Muscle of back (tissue), 11 donors: Measurements from ENCODE around the gene CRTAC1. TPM values are rescaled to one million over a fixed set of nuclear protein-coding genes. Genes with fewer than 3 reads are reported as not detected.
"Not testable (repeated sequence)": the region's sequence is repeated elsewhere in the genome, so short reads cannot be mapped to it uniquely, and the experiment has no call there.

Experiments used
- DNase-seq, 3 donors: peaks; one replicate each; pipeline versions ENCODE4 v3.0.0 to v3.0.0-alpha.2; 2013
- polyA plus RNA-seq, 10 donors: library from polyadenylated mRNA; unstranded; fragments of 120-200 nt; gene quantifications; one replicate each; pipeline ENCODE4 v1.2.1, GENCODE V29; 2013; ENCODE audit not compliant: insufficient read length in 10 of 10

CRTAC1 gene
- polyA plus RNA-seq, 10 donors, result 0.37 to 1.3 (median 0.80) TPM

- no peak for DNase-seq
Observed at GRCh38 chr10:97843281-97843671, 187.1 kb downstream of the CRTAC1 start.

- no peak for DNase-seq
Observed at GRCh38 chr10:97842656-97843280, 187.7 kb downstream of the CRTAC1 start.

GRCh38 chr10:97842114-97842513, 188.3 kb downstream of the CRTAC1 start:
- DNase-seq, result not testable (repeated sequence)

GRCh38 chr10:97841166-97841565, 189.3 kb downstream of the CRTAC1 start:
- DNase-seq, result not testable (repeated sequence)

GRCh38 chr10:97838091-97838490, 192.3 kb downstream of the CRTAC1 start:
- no peak for DNase-seq

GRCh38 chr10:97836446-97836845, 194.0 kb downstream of the CRTAC1 start:
- no peak for DNase-seq

- no peak for DNase-seq
Observed at GRCh38 chr10:97831259-97831658, 199.2 kb downstream of the CRTAC1 start.

- no peak for DNase-seq
Observed at GRCh38 chr10:97830064-97830463, 200.4 kb downstream of the CRTAC1 start.

- DNase-seq, result no peak
Observed at GRCh38 chr10:97828721-97829120, 201.7 kb downstream of the CRTAC1 start.

GRCh38 chr10:97827702-97828291, 202.6 kb downstream of the CRTAC1 start:
- peak in 1 of 3 donors; percentile 37 for DNase-seq

GRCh38 chr10:97826892-97827291, 203.5 kb downstream of the CRTAC1 start:
- no peak for DNase-seq

- peak in 2 of 3 donors; percentile 30 to 64 for DNase-seq
Observed at GRCh38 chr10:97825020-97825760, 205.2 kb downstream of the CRTAC1 start.

GRCh38 chr10:97823734-97824133, 206.7 kb downstream of the CRTAC1 start:
- DNase-seq, result no peak

- DNase-seq, result no peak
Observed at GRCh38 chr10:97822261-97822687, 208.1 kb downstream of the CRTAC1 start.

- DNase-seq, result no peak
Observed at GRCh38 chr10:97821308-97822038, 208.9 kb downstream of the CRTAC1 start.

- no peak for DNase-seq
Observed at GRCh38 chr10:97820096-97820704, 210.2 kb downstream of the CRTAC1 start.

GRCh38 chr10:97818572-97818971, 211.8 kb downstream of the CRTAC1 start:
- DNase-seq, result no peak

GRCh38 chr10:97816609-97817008, 213.8 kb downstream of the CRTAC1 start:
- DNase-seq, result no peak
